Thyroid gland (tissue), 4 donors: ENCODE data around the gene IER2.

Experiments used
- POLR2A ChIP-seq, 2 donors: fragments of 450-650 bp; IDR thresholded peaks; one replicate each; pipeline ENCODE4 v1.6.1; 2017; ENCODE audit warnings: antibody characterized with exemption in 2 of 2, mild to moderate bottlenecking in 2 of 2, moderate library complexity in 1 of 2
- TF ChIP-seq, protein P1 (sequence below), 6 experiments: fragments of 200-600 bp in 3 of 6; fragments of 450-650 bp in 3 of 6; sonication (generic) in 3 of 6; IDR thresholded peaks; one replicate each; pipeline ENCODE4 v1.5.1; 2016 to 2019; ENCODE audit warnings: antibody characterized with exemption in 6 of 6, mild to moderate bottlenecking in 2 of 6, inconsistent platforms in 1 of 6, moderate library complexity in 1 of 6

GRCh38 chr19:13152356-13152973 lies 2.3 kb downstream of the IER2 start:
- TF ChIP-seq POLR2A (IDR thresholded peaks at IDR 0.05) = no peak
- TF ChIP-seq, protein P1, sequence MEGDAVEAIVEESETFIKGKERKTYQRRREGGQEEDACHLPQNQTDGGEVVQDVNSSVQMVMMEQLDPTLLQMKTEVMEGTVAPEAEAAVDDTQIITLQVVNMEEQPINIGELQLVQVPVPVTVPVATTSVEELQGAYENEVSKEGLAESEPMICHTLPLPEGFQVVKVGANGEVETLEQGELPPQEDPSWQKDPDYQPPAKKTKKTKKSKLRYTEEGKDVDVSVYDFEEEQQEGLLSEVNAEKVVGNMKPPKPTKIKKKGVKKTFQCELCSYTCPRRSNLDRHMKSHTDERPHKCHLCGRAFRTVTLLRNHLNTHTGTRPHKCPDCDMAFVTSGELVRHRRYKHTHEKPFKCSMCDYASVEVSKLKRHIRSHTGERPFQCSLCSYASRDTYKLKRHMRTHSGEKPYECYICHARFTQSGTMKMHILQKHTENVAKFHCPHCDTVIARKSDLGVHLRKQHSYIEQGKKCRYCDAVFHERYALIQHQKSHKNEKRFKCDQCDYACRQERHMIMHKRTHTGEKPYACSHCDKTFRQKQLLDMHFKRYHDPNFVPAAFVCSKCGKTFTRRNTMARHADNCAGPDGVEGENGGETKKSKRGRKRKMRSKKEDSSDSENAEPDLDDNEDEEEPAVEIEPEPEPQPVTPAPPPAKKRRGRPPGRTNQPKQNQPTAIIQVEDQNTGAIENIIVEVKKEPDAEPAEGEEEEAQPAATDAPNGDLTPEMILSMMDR (IDR thresholded peaks at IDR 0.05) = no peak
